Measurements from ENCODE around the gene LCE7A. TPM values are rescaled to one million over a fixed set of nuclear protein-coding genes. Genes with fewer than 3 reads are reported as not detected.

The LCE7A gene
- total and polyA plus RNA-seq, 10 of the 15 experiments (the other 5 are each of a cell fraction or from before 2014, with no cell fraction given), result not detected

GRCh38 chr1:152879559-152880198, 19.9 kb downstream of the LCE7A start:
- Histone ChIP-seq H3K79me2 (ENCODE audit: control insufficient read depth, insufficient read depth, low read length) (no peaks in the 10 kb centered on the region), H3K9ac (ENCODE audit: control insufficient read depth, insufficient read depth, low read length) (no peak overlapping the region), H4K20me1 (ENCODE audit: control insufficient read depth, insufficient read depth) (no peaks in the 10 kb centered on the region), H3K9me3 (replicated peaks; ENCODE audit: control insufficient read depth, insufficient read depth, low read length) (no peaks in the 10 kb centered on the region), H3K36me3 (ENCODE audit: control insufficient read depth in 2 of 2, insufficient read depth in 2 of 2, low read length in 1 of 2) (no peaks in the 10 kb centered on the region), H3K4me2 (ENCODE audit: control insufficient read depth, insufficient read depth) (peak overlapping the region; percentile 60), H3K4me1 (ENCODE audit: control insufficient read depth, insufficient read depth, low read length) (peaks cover 37% of the 10 kb centered on the region), H3K27ac (ENCODE audit: control insufficient read depth, insufficient read depth) (peak overlapping the region; percentile 57), H3K27me3 (replicated peaks in 1 of 2; ENCODE audit: control insufficient read depth in 2 of 2, insufficient read depth in 2 of 2, low read length in 1 of 2) (no peaks in the 10 kb centered on the region), H2AFZ (ENCODE audit: control insufficient read depth, low read depth, low read length) (peak overlapping the region; percentile 74), H3K4me3 (no peak overlapping the region)
- FAIRE-seq (no peak), DNase-seq (ENCODE audit: low read depth, low spot score) (no peak), ATAC-seq (no peak)
- ChIA-PET CTCF (interaction anchor here (1.5 to 4.3 kb wide), 7 partner anchors 9 to 313 kb away, joined by 3 to 38 read pairs (median 18); no protein-coding TSS in a partner anchor), SMC1A (ENCODE audit: uncharacterized antibody, unreplicated experiment) (interaction anchor here (0.7 to 2.0 kb wide), 4 partner anchors 11 to 313 kb away, joined by 3 to 6 read pairs (median 4); no protein-coding TSS in a partner anchor), POLR2A (interaction anchor here (0.5 kb wide), 3 partner anchors 32 to 772 kb away, joined by 3 to 7 read pairs (median 5); no protein-coding TSS in a partner anchor), RAD21 (ENCODE audit: unreplicated experiment) (interaction anchor here (0.8 to 2.4 kb wide), 5 partner anchors 29 to 313 kb away, joined by 3 to 12 read pairs (median 3); partner anchors contain the start of gene IVL)
- TF ChIP-seq TARDBP (IDR thresholded peaks at IDR 0.05; ENCODE audit: borderline replicate concordance) (no peak), CHD1 (IDR thresholded peaks at IDR 0.05; ENCODE audit: low read depth, low read length) (no peak), NBN (IDR thresholded peaks at IDR 0.05) (no peak), JUND (IDR thresholded peaks at IDR 0.05; ENCODE audit: low read depth, low read length) (no peak), ZBTB40 (IDR thresholded peaks at IDR 0.05; ENCODE audit: borderline replicate concordance) (no peak), USF1 (IDR thresholded peaks at IDR 0.05; ENCODE audit: borderline replicate concordance, extremely low read length, insufficient read depth, low read depth, low read length) (no peak), STAT3 (IDR thresholded peaks at IDR 0.05; ENCODE audit: low read depth, low read length) (no peak), SKIL (IDR thresholded peaks at IDR 0.05; ENCODE audit: low read depth, poor library complexity, severe bottlenecking) (no peak), BCL11A (IDR thresholded peaks at IDR 0.05; ENCODE audit: low read depth, low read length) (no peak), RB1 (IDR thresholded peaks at IDR 0.05; ENCODE audit: borderline replicate concordance) (no peak)
- intact Hi-C loops (cut with micrococcal nuclease; ENCODE audit: unreplicated experiment), result loop anchor here (10.0 kb wide), 1 partner anchor 155 kb away; the partner anchor contains the start of gene SPRR1B
- no TSS peak for BruUV-seq (replicated peaks)
- in situ Hi-C loops (cut with MboI), result loop anchor here (10.0 kb wide), 1 partner anchor 315 kb away; no protein-coding TSS in a partner anchor
